ENCODE results near the gene BRD2. TPM values are rescaled to one million over a fixed set of nuclear protein-coding genes. Genes with fewer than 3 reads are reported as not detected.

The BRD2 gene
- total RNA-seq, 1 experiment from 2014 or later = 222 TPM

GRCh38 chr6:32968093-32968866 lies at the start of gene BRD2 (continued):
- TF ChIP-seq ZNF138 (CRISPR knock-in tag; conservative IDR thresholded peaks at IDR 0.05) (no peak), FOXP1 (CRISPR knock-in tag; IDR thresholded peaks at IDR 0.05; ENCODE audit: borderline replicate concordance) (peak; percentile 90; the same call in 1 of the 2 replicates), ZSCAN18 (CRISPR knock-in tag; IDR thresholded peaks at IDR 0.05) (no peak), ETV6 (CRISPR knock-in tag; IDR thresholded peaks at IDR 0.05) (peak; percentile 78), TEAD1 (CRISPR knock-in tag; IDR thresholded peaks at IDR 0.05) (peak; percentile 81), RELA (CRISPR knock-in tag; IDR thresholded peaks at IDR 0.05; ENCODE audit: borderline replicate concordance) (peak; percentile 70; the same call in 1 of the 2 replicates), HMGXB4 (CRISPR knock-in tag; IDR thresholded peaks at IDR 0.05) (peak; percentile 87), SP1 (CRISPR knock-in tag; conservative IDR thresholded peaks at IDR 0.05) (peak; percentile 71), USF2 (CRISPR knock-in tag; IDR thresholded peaks at IDR 0.05) (peak; percentile 92), FOXJ3 (CRISPR knock-in tag; IDR thresholded peaks at IDR 0.05; ENCODE audit: borderline replicate concordance) (no peak), MXD4 (CRISPR knock-in tag; IDR thresholded peaks at IDR 0.05; ENCODE audit: borderline replicate concordance) (no peak), ELF4 (CRISPR knock-in tag; IDR thresholded peaks at IDR 0.05; ENCODE audit: low read depth) (0 out of 2 replicates have a peak, but pooled peaks have one; percentile 11), MLX (CRISPR knock-in tag; IDR thresholded peaks at IDR 0.05) (no peak), MAX (CRISPR knock-in tag; IDR thresholded peaks at IDR 0.05) (peak; percentile 85), USF1 (CRISPR knock-in tag; IDR thresholded peaks at IDR 0.05) (peak; percentile 84)

- Mint-ChIP-seq H3K4me3 (no peak overlapping the region), H3K4me1 (no peaks in the 10 kb centered on the region), H3K27ac (no peak overlapping the region), H3K36me3 (no peaks in the 10 kb centered on the region), H3K27me3 (ENCODE audit: low read depth) (peaks cover 5% of the 10 kb centered on the region; the same call in 1 of the 2 replicates), H3K9me3 (no peaks in the 10 kb centered on the region)
- ATAC-seq (no peak), DNase-seq (ENCODE audit: low spot score) (no peak)
- POLR2A ChIA-PET = no interaction called here
- CTCF ChIA-PET = interaction anchor here (1.1 kb wide), 1 partner anchor 82 kb away, joined by 3 read pairs; the partner anchor contains the start of gene TAP2
- TF ChIP-seq SMAD3 (CRISPR knock-in tag; IDR thresholded peaks at IDR 0.05; ENCODE audit: borderline replicate concordance) = no peak
- no peak for TF ChIP-seq ZNF317 (CRISPR knock-in tag; IDR thresholded peaks at IDR 0.05; ENCODE audit: borderline replicate concordance, low read depth)
- TF ChIP-seq RELA (CRISPR knock-in tag; IDR thresholded peaks at IDR 0.05; ENCODE audit: borderline replicate concordance) = no peak
- TF ChIP-seq EMX1 (CRISPR knock-in tag; IDR thresholded peaks at IDR 0.05) = no peak
- TF ChIP-seq CTCF (IDR thresholded peaks at IDR 0.05) = no peak
- no peak for TF ChIP-seq FOXP4 (CRISPR knock-in tag; IDR thresholded peaks at IDR 0.05)
- no peak for TF ChIP-seq IRF2 (CRISPR knock-in tag; IDR thresholded peaks at IDR 0.05; ENCODE audit: borderline replicate concordance, low read depth)
- TF ChIP-seq PREB (CRISPR knock-in tag; IDR thresholded peaks at IDR 0.05; ENCODE audit: borderline replicate concordance) = no peak
- TF ChIP-seq IRF1 (CRISPR knock-in tag; IDR thresholded peaks at IDR 0.05) = no peak
Measured at GRCh38 chr6:32920715-32921114, 47.7 kb upstream of the BRD2 start.

All from WTC11 (cell line).